GM23338 (cell line): ENCODE measurements around the gene PCDHGA9. TPM values are rescaled to one million over a fixed set of nuclear protein-coding genes. Genes with fewer than 3 reads are reported as not detected.
"Not testable (repeated sequence)": the region's sequence is repeated elsewhere in the genome, so short reads cannot be mapped to it uniquely, and the experiment has no call there.

Experiments used
- ATAC-seq: fragments of 200-7000 bp; cut with Tn5 transposase; 3 replicates; pipeline ENCODE4 v1.9.1; 2020
- DNase-seq: peaks from one replicate; pipeline ENCODE4 v3.0.0-alpha.2; 2015; ENCODE audit warnings: low spot score
- H2AFZ ChIP-seq: fragments of 200-600 bp; sonication (generic); 2 replicates; pipeline ENCODE4 v1.8.0; 2016; ENCODE audit warnings: antibody characterized with exemption, mild to moderate bottlenecking, moderate library complexity
- H3F3A ChIP-seq: fragments of 200-600 bp; sonication (generic); replicated peaks from 2 replicates; pipeline ENCODE4 v1.8.0; 2017; ENCODE audit warnings: antibody characterized with exemption, mixed run types, low read depth
- H3K27ac ChIP-seq: fragments of 200-600 bp; sonication (generic); 2 replicates; pipeline ENCODE4 v1.6.1; 2016; ENCODE audit warnings: low read depth
- H3K27me3 ChIP-seq: fragments of 200-600 bp; sonication (generic); 2 replicates; pipeline ENCODE4 v1.8.0; 2016; ENCODE audit warnings: mild to moderate bottlenecking, mixed run types, moderate library complexity; ENCODE audit not compliant: insufficient read depth
- H3K36me3 ChIP-seq: fragments of 200-600 bp; sonication (generic); 2 replicates; pipeline ENCODE4 v1.8.0; 2016; ENCODE audit warnings: mild to moderate bottlenecking; ENCODE audit not compliant: insufficient read depth
- H3K4me1 ChIP-seq: fragments of 200-600 bp; sonication (generic); 2 replicates; pipeline ENCODE4 v1.8.0; 2016; ENCODE audit warnings: mild to moderate bottlenecking, moderate library complexity; ENCODE audit not compliant: insufficient read depth
- H3K4me2 ChIP-seq: fragments of 200-600 bp; sonication (generic); 2 replicates; pipeline ENCODE4 v1.7.1; 2017; ENCODE audit warnings: mixed run types
- H3K4me3 ChIP-seq: fragments of 200-600 bp; sonication (generic); 2 replicates; pipeline ENCODE4 v1.6.1; 2016; ENCODE audit warnings: mixed run types
- H3K79me2 ChIP-seq: fragments of 200-600 bp; sonication (generic); replicated peaks from 2 replicates; pipeline ENCODE4 v1.8.0; 2017; ENCODE audit warnings: mild to moderate bottlenecking; ENCODE audit not compliant: insufficient read depth
- H3K9me2 ChIP-seq: fragments of 200-600 bp; sonication (generic); 2 replicates; pipeline ENCODE4 v1.8.0; 2017; ENCODE audit not compliant: insufficient read depth
- H4K20me1 ChIP-seq: fragments of 200-600 bp; sonication (generic); replicated peaks from 2 replicates; pipeline ENCODE4 v1.8.0; 2017; ENCODE audit warnings: mild to moderate bottlenecking; ENCODE audit not compliant: insufficient read depth
- H3K27ac Mint-ChIP-seq: 2 replicates; pipeline ENCODE4 v1.8.0; 2020; ENCODE audit warnings: inconsistent platforms, mild to moderate bottlenecking, moderate library complexity, mixed read lengths
- H3K27me3 Mint-ChIP-seq: 3 replicates; pipeline ENCODE4 v1.8.0; 2022; ENCODE audit warnings: low read depth, mild to moderate bottlenecking, moderate library complexity, mixed read lengths, inconsistent platforms; ENCODE audit not compliant: insufficient read depth, poor library complexity
- H3K36me3 Mint-ChIP-seq: 3 replicates; pipeline ENCODE4 v1.8.0; 2021; ENCODE audit warnings: low read depth, mild to moderate bottlenecking, inconsistent platforms, moderate library complexity, mixed read lengths
- H3K4me1 Mint-ChIP-seq: 3 replicates; pipeline ENCODE4 v1.8.0; 2020; ENCODE audit warnings: mild to moderate bottlenecking, inconsistent platforms, mixed read lengths
- H3K4me3 Mint-ChIP-seq: 3 replicates; pipeline ENCODE4 v1.8.0; 2021; ENCODE audit warnings: moderate library complexity, mild to moderate bottlenecking, inconsistent platforms, mixed read lengths
- H3K9me3 Mint-ChIP-seq: 3 replicates; pipeline ENCODE4 v1.8.0; 2020; ENCODE audit warnings: moderate library complexity, mild to moderate bottlenecking, inconsistent platforms, mixed read lengths
- ETS1 ChIP-seq: IDR thresholded peaks from 2 replicates; pipeline ENCODE4 v1.6.1; 2016; ENCODE audit warnings: antibody characterized with exemption
- EZH2 ChIP-seq: fragments of 200-600 bp; sonication (generic); IDR thresholded peaks from one replicate; pipeline ENCODE4 v1.8.0; 2017; ENCODE audit warnings: antibody characterized with exemption, mild to moderate bottlenecking, low read depth; ENCODE audit not compliant: unreplicated experiment
- JUNB ChIP-seq: IDR thresholded peaks from one replicate; pipeline ENCODE4 v1.6.1; 2016; ENCODE audit warnings: antibody characterized with exemption; ENCODE audit not compliant: unreplicated experiment
- NANOG ChIP-seq: IDR thresholded peaks from 2 replicates; pipeline ENCODE4 v1.6.1; 2016; ENCODE audit warnings: antibody characterized with exemption, borderline replicate concordance
- POLR2AphosphoS5 ChIP-seq: IDR thresholded peaks from 2 replicates; pipeline ENCODE4 v1.6.1; 2016; ENCODE audit warnings: antibody characterized with exemption, low read depth
- STAT1 ChIP-seq: IDR thresholded peaks from one replicate; pipeline ENCODE4 v1.6.1; 2016; ENCODE audit warnings: antibody characterized with exemption; ENCODE audit not compliant: unreplicated experiment
- ZNF114 ChIP-seq: fragments of 250-450 bp; sonication (Bioruptor Pico); IDR thresholded peaks from 2 replicates; pipeline ENCODE4 v1.5.0; 2020; ENCODE audit warnings: mild to moderate bottlenecking, moderate library complexity
- ZNF462 ChIP-seq: fragments of 250-450 bp; sonication (Bioruptor Pico); IDR thresholded peaks from 2 replicates; pipeline ENCODE4 v1.5.0; 2020; ENCODE audit warnings: mild to moderate bottlenecking, moderate library complexity
- polyA plus RNA-seq: library from polyadenylated mRNA; unstranded; fragments of >200 nt; fragmentation: Nextera tagmentation; extraction: Ambion mirVana; gene quantifications from 2 replicates; pipeline ENCODE4 v1.2.1, GENCODE V29; 2016
- total RNA-seq: library from RNA; depleted of rRNA; stranded (reverse); fragments of >200 nt; shearing (Covaris generic); gene quantifications from 2 replicates; pipeline ENCODE4 v1.2.3, GENCODE V29; 2014

Gene PCDHGA9
- total and polyA plus RNA-seq, 2 experiments from 2014 or later, result 0.50 to 5.5 TPM

GRCh38 chr5:141431286-141431685, 28.7 kb downstream of the PCDHGA9 start:
- no peaks in the 10 kb centered on the region for H4K20me1 ChIP-seq
- no peak overlapping the region for H3K27ac ChIP-seq
- no peak overlapping the region for H2AFZ ChIP-seq
- Mint-ChIP-seq H3K4me1 (no peaks in the 10 kb centered on the region), H3K27me3 (peaks cover 8% of the 10 kb centered on the region), H3K4me3 (no peak overlapping the region), H3K9me3 (peaks cover 74% of the 10 kb centered on the region), H3K36me3 (peaks cover 68% of the 10 kb centered on the region), H3K27ac (no peak overlapping the region)
- no peaks in the 10 kb centered on the region for H3K79me2 ChIP-seq
- DNase-seq (no peak), ATAC-seq (no peak)
- no peak overlapping the region for H3K4me3 ChIP-seq
- no peak for TF ChIP-seq JUNB
- no peak for TF ChIP-seq STAT1
- no peak for TF ChIP-seq EZH2
- TF ChIP-seq ZNF114 (CRISPR knock-in tag), result no peak
- no peak for TF ChIP-seq NANOG
- no peak for TF ChIP-seq ETS1
- no peak for TF ChIP-seq POLR2AphosphoS5
- TF ChIP-seq ZNF462 (CRISPR knock-in tag), result no peak
- peaks cover 8% of the 10 kb centered on the region; the same call in 1 of the 2 replicates for H3K36me3 ChIP-seq
- no peaks in the 10 kb centered on the region for H3K27me3 ChIP-seq
- H3K4me1 ChIP-seq, result no peaks in the 10 kb centered on the region
- H3K9me2 ChIP-seq, result no peaks in the 10 kb centered on the region
- H3F3A ChIP-seq, result no peaks in the 10 kb centered on the region
- H3K4me2 ChIP-seq, result no peak overlapping the region

- H3K4me1 Mint-ChIP-seq, H3K27ac ChIP-seq, H3F3A ChIP-seq, H3K36me3 ChIP-seq, H3K4me3 Mint-ChIP-seq, H3K9me2 ChIP-seq, H3K27me3 ChIP-seq, H3K4me2 ChIP-seq, DNase-seq, ATAC-seq, H4K20me1 ChIP-seq, H3K79me2 ChIP-seq, H3K4me3 ChIP-seq, H3K27me3 Mint-ChIP-seq, H3K4me1 ChIP-seq, H3K27ac Mint-ChIP-seq, H2AFZ ChIP-seq: not testable (repeated sequence)
- H3K36me3 Mint-ChIP-seq, result peaks cover 58% of the 10 kb centered on the region
- peaks cover 64% of the 10 kb centered on the region for H3K9me3 Mint-ChIP-seq
These were observed 29.7 kb downstream of the PCDHGA9 start for GRCh38 chr5:141432308-141432707.

DNA sequence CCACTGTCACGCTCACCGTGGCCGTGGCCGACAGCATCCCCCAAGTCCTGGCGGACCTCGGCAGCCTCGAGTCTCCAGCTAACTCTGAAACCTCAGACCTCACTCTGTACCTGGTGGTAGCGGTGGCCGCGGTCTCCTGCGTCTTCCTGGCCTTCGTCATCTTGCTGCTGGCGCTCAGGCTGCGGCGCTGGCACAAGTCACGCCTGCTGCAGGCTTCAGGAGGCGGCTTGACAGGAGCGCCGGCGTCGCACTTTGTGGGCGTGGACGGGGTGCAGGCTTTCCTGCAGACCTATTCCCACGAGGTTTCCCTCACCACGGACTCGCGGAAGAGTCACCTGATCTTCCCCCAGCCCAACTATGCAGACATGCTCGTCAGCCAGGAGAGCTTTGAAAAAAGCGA, 30.1 kb downstream of the PCDHGA9 start:
- H3K4me3 Mint-ChIP-seq, H3K27ac Mint-ChIP-seq, H3K4me1 ChIP-seq, H3K27me3 ChIP-seq, H3K27ac ChIP-seq, H3K4me3 ChIP-seq, H3K4me2 ChIP-seq, H3K36me3 ChIP-seq, DNase-seq, H3K79me2 ChIP-seq, H3K4me1 Mint-ChIP-seq, ATAC-seq, H3K27me3 Mint-ChIP-seq, H2AFZ ChIP-seq, H3F3A ChIP-seq, H3K9me2 ChIP-seq, H4K20me1 ChIP-seq: not testable (repeated sequence)
- Mint-ChIP-seq H3K36me3 (peaks cover 54% of the 10 kb centered on the region), H3K9me3 (peaks cover 60% of the 10 kb centered on the region)
